HS-27A (cell line): Measurements from ENCODE around the gene C1R.

Source experiments
- DNase-seq: peaks from one replicate; pipeline ENCODE4 v3.0.0-alpha.2; 2012; ENCODE audit warnings: low read depth, missing footprints

Gene C1R

DNA sequence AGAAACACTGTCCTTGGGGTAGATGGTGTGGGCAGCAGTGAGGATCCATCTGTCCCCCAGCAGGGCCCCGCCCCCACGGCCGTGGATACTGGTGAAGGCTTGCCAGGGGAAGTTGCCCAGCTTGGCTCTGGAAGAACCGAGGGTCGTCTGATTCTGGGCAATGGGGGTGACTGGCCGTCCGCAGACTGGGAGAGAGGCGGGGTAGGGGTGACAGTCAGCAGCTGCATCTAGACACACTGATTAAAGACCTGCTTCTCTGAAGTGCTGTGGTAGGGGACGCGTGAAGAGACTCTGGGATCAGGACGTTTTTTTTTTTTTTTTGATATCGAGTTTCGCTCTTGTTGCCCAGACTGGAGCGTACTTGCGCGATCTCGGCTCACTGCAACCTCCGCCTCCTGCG lies 4.7 kb upstream of the C1R start:
- DNase-seq, result no peak

DNA sequence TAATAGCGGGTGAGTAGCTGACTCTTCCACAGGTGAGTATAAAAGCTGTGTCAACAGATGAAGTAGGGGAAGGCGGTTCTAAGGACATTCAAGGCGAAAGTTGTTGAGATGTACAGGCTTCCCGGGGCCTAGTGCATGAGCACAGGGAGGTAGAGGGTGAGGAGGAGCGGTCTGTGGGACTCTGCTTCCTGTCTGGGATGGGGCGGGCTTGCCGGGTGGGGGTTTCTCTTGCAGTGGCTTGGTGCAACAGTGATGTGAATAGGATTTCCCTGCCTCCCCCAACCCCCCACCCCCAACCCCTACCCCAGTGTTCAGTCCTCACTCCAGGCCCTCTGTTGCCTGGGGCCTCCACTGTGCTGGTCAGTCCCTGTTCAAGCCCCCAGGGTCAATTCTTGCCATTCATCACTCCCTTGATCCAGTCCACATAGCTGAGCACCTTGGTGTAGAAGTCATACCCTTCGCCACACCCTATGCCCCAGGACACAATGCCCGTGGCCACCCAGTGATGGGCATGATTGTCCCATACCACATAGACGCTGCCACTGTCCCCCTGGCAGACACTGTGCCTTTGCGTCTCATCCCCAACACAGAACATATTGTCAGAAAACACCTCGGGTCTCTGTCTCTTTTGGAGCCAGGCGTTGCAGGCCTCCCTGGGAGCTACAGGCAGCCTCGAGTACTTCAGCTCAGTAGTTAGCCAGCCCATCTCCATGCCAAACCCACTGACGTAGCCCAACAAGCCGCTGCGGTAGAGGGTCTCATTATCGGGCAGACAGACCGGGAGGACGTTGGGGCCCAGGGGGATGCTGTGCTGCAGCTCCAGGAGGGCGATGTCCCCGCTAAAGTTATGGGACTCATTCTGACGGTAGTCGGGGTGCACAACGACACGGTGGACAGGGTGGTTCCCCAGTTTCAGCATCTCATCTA lies 4.0 kb upstream of the C1R start:
- no peak for DNase-seq

DNA sequence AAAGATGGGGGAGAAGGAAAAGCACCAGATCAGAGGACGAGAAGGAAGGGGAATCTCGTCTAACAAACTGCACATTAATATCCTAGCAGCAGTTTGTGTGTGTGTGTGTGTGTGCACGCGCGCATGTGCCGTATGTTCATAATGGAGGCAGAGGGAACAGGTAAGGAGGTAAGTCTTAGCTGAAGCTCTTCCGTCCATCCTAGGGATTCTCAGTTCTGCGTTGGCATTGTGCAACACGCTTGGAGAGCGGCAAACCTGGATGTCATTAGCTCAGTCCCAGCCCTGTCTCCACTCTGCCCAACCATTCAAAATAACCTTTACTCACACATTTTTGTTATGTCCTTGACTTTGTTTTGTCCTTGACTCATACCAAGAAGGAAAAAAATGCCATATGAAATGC lies 1.6 kb upstream of the C1R start:
- no peak for DNase-seq

DNA sequence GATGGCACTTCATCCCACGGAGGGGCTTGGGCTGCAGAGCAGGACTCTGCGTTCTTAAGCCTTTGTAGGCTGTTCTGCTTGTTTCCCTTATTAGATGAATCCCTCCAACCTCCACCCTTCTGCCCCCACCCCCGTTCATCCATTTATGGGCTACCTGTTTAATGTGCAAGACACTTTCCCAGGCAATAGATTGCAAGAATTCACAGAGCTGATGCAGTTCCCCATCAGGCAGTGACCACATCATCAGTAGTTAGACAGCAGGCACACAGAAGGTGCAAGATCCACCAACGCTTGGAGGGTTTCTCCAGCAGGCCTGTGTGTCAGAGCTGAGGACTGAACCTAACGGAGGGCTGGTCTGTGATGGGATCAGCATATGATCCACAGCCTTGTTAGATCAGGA lies 1.2 kb upstream of the C1R start:
- DNase-seq, result no peak

DNA sequence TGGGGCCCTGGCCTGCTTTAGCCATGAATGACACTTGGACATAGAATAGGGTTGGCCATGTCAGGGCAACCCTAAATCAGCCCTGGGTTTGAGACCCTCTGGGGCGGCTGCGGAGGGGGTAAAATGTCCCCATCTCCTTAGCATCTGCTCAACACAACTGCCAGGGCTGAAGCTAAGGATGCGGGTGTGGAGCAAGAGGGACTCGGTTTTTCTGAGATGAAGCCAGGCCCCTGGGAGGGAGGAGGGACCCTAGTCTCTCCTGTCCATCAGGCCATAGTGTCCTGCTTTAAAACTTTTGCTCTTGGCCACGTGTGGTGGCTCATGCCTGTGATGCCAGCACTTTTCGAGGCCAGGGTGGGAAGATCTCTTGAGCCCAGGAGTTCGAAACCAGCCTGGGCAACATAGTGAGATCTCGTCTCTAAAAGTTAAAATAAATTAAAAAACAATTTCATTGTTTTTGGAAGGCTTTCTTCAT lies 778 bp upstream of the C1R start:
- no peak for DNase-seq

DNA sequence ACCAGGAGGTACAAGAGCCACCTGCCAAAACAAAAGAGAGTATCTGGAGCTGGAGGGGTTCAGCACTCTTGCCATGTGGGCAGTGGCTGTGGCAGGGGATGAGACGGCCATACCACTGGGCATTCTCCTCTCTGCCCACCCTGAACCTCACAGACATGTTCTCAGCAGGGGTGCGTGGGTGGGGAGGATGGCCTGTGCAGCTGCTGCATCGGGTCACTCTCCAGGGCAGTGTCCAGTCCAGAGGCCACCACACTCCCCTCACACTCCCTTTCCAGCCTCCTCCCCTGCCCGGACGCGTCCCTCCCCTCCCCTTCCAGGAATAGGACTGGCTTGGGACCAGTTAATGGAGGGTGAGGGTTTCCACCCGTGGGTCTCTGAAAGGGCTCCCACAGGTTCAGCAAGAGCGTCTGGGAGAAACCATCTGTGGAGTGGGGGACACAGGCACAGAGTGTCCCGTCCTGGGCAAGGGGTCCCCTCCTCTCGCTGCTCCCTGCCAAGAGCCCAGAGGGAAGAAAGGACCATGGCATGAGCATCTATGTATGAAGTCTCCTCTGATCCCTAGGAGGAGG lies 501 bp downstream of the C1R start:
- no peak for DNase-seq

DNA sequence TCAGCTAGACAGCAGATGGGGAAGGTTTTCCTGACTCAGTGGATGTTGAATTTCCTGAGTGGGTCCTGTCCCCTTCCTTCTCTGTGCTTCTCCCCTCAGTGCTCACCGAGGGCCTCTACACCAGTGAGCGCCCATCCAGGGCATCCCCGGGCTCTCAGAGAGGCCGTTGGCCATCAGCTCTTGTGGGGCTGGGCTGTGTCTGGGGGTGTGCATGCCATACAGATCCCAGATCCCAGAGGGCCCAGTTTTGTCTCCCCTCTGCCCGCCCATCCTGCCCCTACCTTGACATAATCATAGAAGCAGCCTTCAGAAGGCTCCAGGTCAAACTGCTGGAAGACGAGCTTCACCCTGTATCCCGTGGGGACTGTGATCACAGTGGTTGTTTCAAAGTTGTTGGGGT lies 1.1 kb downstream of the C1R start:
- no peak for DNase-seq

DNA sequence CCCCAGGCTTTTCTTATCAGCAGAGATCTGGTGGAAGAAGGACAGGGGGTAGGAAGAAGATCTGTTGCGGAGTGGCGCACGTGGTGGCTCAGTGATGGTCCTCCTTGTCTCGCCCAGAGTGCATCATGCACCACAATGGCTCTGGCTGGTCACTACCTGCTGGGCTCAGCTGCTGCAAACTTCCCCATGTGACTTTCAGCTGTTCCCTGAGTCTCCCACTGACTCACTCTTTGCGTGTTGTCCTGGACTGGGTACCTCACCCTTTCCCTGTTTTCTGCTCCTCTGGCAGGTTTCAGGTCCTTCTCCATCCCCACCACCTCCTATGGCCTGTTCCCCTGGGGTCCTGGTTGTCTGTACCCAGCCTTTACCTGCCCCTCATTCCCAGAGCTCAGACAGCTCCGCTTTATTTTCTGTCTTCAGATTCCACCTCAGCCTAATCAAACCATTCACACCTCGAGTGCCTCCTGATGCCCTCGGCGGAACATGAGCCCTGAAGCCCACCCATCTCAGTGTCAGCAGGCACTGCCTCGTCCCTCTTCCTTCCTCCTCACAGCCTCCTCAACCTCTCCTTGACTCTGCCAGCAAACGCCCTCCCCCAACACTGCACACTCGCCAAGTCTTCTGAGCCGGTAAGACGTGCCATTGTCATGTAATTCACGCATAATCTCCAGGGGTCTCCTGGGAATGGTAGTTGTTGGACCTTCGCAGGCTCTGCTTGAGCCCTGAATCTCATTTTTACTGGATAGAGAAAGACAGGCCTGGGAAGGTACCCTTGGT lies 1.8 kb downstream of the C1R start:
- no peak for DNase-seq

DNA sequence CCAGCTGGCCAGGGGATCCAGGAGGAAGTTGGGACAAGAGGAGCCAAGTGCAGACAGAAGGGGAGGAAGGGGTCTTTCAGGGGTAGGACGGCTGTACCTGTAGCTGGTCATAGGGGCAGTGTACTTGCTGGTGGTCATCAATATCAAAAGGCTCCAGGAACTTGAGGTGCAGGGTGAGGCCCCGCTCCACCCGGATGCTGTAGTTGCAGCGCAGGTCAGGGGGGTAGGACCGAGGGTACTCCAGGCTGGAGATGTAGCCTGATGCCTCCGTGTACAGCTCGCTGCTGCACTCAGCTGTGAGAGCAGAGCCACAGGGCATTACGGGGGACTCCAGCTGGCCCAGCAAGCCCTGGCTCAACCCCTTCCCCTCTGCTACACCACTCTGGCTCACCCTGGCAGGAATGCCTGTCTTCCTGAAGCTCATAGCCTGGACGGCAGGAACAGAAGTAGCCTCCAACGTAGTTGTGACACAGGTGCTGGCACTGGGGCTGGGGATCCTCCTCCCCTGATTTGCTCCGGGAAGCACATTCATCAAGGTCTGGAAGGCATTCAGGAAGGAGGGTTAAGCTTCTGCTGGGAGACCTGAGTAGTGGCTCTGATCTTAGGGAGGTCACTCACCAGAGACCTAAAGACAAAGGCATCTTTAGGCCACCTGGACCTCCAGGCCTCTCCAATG lies 2.9 kb downstream of the C1R start:
- no peak for DNase-seq

DNA sequence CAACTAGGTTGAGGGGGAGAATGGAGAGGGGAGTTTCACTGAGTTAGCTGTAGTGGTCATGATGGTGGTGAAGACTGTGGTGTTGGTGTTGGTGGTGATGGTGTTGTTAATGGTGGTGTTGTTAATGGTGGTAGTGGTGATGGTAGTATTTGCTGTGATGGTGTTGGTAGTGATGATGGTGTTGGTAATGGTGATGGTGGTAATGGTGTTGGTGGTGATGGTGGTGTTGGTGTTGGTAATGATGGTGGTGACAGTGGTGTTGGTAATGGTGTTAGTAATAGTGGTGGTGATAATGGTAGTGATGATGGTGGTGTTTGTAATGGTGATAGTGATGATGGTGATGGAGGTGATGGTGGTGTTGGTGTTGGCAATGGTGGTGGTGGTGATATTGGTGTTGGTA lies 9.1 kb downstream of the C1R start:
- DNase-seq, result no peak

DNA sequence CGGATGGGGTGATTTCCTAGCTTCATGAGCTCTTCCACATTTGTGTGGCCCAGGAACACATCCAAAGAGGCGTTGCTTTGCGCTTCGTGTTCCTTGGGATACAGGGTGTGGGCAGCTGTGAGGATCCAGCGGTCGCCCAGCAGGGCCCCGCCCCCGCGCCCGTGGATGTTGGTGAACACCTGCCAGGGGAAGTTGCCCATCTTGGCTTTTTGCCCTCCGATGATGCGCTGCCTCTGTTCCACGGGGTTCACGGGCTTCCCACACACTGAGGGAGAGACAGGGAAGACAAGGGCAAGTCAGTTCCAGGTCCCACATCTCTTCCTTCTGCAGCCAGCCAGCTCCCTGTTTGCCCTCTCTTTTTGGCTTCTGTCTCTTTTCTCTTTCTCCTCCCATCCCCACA lies 11.2 kb downstream of the C1R start:
- DNase-seq, result no peak

DNA sequence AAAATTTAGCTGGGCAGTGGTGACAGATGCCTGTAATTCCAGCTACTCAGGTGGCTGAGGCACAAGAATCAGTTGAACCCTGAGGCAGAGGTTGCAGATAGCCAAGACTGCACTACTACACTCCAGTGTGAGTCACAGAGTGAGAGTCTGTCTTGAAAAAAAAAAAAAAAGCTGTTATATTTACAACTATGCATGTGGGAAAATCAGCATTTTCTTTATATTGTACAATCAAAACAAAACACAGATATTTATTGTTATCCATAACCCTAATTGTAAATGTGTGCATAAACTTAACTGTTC lies 12.5 kb downstream of the C1R start:
- no peak for DNase-seq

DNA sequence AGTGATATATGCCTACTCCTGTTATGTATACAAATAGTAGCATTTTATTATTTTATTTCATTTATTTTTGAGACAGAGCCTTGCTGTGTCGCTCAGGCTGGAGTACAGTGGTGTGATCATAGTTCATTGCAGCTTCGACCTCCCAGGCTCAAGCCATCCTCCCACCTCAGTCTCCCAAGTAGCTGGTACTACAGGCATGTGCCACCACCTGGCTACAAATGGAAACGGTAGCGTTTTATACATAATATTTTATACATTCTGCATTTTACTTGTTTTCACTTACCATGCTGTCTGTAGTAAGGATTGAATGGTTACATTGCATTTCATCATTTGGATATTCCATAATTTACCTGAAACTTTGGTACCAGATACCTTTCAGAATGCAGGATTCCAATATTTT lies 14.1 kb downstream of the C1R start:
- DNase-seq, result no peak

DNA sequence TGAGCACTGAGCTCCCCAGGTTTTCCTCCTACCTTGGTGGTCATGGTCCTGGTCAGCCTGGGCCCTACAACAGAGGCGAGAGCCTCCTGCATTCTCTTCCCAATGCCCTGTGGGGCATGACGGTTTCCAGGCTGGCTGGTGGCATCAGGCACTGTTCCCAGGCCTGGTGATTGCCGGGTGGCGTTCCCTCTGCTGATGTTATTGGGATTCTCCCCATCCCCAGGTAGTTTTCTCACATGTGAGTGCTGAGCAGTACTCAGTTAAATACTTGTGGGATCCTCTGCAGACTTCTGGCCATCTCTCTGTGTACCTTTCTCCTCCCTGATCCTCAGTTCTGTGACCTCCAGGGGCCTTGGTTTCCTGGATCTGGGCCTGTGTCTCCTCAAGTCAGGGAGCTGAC lies 15.8 kb downstream of the C1R start:
- DNase-seq, result no peak

DNA sequence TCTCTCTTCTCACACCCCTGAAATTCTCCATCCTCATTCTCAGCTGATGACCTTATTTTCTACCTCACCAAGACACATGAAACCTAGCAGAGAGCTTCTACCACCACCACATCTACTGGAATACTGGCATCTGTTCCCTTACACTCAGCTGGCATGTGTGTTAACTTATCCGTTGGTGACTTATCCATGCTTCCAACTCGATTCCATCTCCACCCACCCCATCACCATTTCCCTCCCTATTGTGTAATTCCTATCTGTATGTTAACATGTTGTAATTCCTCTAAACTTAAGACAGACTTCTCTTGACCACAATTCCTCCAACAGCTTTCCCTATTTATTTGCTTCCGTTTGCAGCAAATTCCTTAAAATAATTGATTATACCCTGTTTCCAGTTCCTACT lies 16.3 kb downstream of the C1R start:
- no peak for DNase-seq

DNA sequence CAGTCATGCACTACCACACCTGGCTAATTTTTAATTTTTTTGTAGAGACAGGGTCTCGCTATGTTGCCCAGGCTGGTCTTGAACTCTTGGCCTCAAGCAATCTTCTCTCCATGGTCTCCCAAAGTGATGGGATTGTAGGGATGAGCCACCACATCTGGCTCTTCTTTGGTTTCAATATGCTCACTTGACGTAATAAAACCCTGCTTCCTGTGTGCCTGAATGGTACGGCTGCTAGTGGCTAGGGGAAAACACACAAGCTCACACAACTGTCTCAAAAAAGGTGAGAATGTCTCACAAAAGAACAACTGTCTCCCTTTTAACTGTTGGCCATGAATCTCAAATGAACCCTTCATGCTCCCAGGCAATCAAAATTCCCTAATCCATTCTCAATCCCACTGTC lies 16.7 kb downstream of the C1R start:
- DNase-seq, result no peak

DNA sequence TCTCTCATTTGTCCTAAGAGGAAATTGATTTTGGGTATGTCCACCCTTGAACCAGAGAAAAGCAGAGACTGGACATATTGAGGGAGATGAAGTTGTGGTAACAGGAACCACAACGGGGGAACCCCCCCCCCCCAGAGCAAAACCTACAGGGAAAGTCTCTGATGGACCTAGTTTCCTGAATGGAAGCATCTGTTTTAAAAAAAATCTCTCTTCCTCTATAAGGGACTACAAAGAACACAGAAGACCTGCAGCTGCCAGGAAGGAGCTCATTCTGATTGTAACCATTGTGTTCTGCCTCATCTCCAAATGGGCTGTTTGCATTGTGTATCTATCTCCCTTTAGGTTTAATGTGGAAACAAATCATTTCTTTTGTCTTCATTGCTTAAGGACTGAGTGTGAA lies 18.3 kb downstream of the C1R start:
- DNase-seq, result no peak

DNA sequence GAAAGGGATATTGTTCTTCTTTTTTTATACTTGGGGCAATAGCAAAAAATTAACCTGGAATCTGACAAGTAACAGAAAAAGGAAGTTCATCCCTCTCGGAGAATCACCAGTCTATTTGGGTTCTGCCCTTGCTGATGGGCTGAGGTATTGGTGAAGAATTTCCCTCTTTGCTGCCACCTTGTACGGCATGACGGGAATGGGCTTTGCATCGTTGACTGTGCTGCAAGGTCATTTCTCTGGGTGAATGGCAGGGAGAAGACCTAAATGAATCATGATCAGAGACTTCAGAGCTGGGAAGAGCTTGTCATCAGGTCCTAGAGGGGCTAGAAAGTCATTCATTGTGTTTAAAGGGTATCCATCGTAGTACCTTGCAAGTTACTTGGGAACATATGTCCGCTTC lies 19.7 kb downstream of the C1R start:
- no peak for DNase-seq

DNA sequence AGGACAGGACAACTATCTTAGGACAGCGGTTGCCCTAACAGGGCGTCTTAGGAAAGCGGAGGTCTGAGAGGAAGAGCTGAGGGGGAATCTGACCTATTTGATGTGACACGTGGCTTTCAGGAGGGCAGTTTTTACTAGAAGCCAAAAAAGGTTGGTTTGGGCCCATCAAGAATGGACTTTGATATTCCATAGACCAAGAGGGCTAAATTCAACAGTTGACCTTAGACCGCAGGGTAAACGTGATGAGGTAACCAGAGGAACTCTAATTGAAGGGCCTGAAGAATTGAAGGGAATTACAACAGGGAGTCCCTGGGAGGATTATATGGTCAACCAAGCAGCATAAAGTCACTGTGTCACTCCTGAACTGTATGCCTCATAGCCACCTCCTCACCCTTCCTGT lies 20.2 kb downstream of the C1R start:
- no peak for DNase-seq

DNA sequence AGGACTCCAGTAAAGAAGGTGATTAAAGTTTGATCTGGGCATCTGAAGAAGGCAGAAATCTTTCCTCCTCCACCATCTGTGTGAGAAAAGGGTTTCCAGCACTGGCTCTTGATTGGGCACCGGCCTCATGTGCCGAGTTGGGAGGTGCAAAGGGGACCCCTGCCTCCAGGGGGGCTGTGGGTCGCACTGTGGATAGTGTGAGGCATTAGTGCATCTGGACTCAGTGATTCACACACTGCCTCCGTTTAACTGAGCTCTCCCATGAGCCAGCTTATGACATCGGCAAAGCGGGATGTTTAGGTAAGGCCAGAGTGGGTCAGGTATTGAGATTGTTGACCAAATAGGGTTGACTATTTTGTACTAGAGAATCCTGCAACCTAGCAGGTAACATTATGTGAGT lies 22.9 kb downstream of the C1R start:
- no peak for DNase-seq

DNA sequence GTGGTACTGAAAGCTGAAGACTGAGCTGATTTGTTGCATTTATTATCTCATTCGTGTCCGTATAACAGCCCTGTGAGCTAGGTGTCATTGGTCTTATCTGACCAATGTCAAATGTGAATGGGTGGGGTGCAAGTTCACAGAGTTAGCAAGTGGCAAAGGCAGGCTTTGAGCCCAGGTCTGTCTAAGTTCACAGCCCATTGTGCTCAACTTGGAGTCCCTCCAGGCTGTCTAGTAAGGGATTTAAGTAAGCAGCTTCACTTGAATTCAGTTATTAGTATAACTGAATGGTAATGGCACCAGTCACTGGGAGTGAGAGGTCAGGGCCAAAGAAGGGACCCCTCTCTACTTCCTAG lies 23.3 kb downstream of the C1R start:
- DNase-seq, result no peak

DNA sequence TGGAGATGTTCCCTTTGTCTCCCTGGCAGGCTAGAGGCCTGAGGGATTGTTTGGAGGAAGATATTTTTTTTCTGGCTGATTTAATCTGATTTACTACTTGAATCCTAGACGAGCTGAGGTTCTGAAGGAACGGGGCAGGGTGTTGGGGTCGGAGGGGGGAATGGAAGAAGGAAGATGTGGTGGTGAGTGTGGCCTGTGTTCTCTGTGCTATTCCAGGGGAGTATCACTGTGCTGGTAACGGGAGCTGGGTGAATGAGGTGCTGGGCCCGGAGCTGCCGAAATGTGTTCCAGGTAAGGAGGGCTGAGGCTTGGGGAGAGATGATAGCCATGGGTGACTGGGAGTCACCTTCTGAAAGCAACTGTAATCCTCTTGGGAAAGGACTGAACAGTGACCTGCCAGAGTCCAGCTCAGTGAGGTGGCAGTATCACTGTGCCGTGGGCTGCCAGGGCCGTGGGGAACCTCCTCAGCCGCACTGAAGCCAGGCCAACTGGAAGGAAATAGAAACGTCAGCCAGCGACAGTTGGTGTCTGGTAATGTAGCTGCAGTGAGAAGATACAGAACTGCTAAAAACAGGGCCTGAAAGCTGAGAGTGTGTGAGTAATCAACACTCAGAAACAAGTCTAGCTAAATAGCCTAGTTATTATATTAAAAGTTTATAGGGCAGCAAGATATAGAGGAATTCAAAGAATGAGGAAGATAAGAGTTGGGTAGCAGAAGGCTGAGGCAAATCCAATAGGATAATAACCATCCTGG lies 23.8 kb downstream of the C1R start:
- no peak for DNase-seq
